Measurements from ENCODE around the gene TMEM252. TPM values are rescaled to one million over a fixed set of nuclear protein-coding genes. Genes with fewer than 3 reads are reported as not detected.

The TMEM252 gene
- total RNA-seq, 2 experiments from 2014 or later: not detected

DNA sequence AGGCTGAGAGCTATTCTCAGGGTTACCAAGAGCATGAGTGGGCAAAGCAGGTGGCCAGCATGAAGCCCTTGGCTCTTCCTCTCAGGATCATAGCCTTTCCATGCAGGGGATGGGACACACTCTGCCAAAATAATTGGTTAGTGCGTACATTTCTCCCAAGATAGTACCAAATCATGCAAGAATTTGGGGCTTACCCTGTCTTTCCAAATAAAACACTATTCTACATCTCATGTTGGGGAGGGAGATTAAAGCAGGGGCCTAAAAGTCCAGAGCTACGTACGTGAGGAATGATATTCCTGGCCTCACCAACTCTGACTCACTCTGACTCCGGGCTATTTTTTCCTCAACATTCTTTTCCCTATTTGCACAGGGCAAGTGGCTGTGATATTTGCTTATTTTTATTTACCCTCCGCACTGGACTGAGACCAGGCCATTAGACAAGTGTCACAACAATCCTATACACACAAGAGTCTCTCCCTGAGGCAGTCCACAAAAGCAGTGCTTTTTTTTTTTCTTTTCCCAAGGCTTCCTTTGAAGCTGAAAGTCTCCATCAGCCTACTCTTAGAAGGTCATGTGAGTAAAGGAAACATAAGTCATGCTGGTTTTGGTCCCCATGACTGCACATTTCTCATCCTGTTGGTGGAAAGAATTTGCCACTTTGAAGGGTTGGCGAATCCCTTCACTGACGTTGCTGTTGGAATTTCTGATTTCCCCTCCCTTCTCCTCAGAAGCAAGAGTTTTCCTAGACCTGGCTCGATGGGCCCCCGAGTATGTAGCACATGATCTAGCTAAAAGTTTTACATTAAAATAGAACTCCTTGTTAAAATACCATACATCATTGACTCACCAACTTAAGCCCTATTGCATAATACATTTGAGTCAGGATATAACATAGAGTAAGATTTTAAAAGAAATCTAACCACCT lies 40.0 kb downstream of the TMEM252 start:
- Histone ChIP-seq H3K27ac (ENCODE audit: low read depth, low read length, poor library complexity, severe bottlenecking) (no peak overlapping the region), H3K79me2 (ENCODE audit: insufficient read depth, low read depth, low read length) (no peaks in the 10 kb centered on the region), H3K9me2 (ENCODE audit: insufficient read depth, low read length) (no peaks in the 10 kb centered on the region), H3K36me3 (ENCODE audit: insufficient read depth, low read length) (no peaks in the 10 kb centered on the region), H3K4me1 (ENCODE audit: insufficient read depth, low read length, poor library complexity, severe bottlenecking) (no peaks in the 10 kb centered on the region), H2AFZ (ENCODE audit: low read length) (no peak overlapping the region), H3K4me3 (ENCODE audit: low read depth, low read length, poor library complexity, severe bottlenecking) (no peak overlapping the region), H4K20me1 (ENCODE audit: insufficient read depth, low read length) (no peaks in the 10 kb centered on the region), H3K4me2 (ENCODE audit: low read length) (no peak overlapping the region), H3K9me3 (ENCODE audit: low read length) (no peaks in the 10 kb centered on the region)
- CTCF ChIA-PET (ENCODE audit: unreplicated experiment): no interaction called here
- DNase-seq (ENCODE audit: low spot score): no peak
- no TSS peak for BruUV-seq (replicated peaks)
- POLR2A ChIA-PET: interaction anchor here (1.5 kb wide), 1 partner anchor 8 kb away, joined by 3 read pairs; no protein-coding TSS in a partner anchor
- TF ChIP-seq, protein P1, sequence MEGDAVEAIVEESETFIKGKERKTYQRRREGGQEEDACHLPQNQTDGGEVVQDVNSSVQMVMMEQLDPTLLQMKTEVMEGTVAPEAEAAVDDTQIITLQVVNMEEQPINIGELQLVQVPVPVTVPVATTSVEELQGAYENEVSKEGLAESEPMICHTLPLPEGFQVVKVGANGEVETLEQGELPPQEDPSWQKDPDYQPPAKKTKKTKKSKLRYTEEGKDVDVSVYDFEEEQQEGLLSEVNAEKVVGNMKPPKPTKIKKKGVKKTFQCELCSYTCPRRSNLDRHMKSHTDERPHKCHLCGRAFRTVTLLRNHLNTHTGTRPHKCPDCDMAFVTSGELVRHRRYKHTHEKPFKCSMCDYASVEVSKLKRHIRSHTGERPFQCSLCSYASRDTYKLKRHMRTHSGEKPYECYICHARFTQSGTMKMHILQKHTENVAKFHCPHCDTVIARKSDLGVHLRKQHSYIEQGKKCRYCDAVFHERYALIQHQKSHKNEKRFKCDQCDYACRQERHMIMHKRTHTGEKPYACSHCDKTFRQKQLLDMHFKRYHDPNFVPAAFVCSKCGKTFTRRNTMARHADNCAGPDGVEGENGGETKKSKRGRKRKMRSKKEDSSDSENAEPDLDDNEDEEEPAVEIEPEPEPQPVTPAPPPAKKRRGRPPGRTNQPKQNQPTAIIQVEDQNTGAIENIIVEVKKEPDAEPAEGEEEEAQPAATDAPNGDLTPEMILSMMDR (conservative IDR thresholded peaks at IDR 0.05; ENCODE audit: low read length): no peak
- TF ChIP-seq EZH2phosphoT487 (IDR thresholded peaks at IDR 0.05; ENCODE audit: borderline replicate concordance, low read depth, low read length): no peak
- intact Hi-C loops (cut with micrococcal nuclease; ENCODE audit: unreplicated experiment): loop anchor here (10.0 kb wide), 1 partner anchor 46 kb away; no protein-coding TSS in a partner anchor

DNA sequence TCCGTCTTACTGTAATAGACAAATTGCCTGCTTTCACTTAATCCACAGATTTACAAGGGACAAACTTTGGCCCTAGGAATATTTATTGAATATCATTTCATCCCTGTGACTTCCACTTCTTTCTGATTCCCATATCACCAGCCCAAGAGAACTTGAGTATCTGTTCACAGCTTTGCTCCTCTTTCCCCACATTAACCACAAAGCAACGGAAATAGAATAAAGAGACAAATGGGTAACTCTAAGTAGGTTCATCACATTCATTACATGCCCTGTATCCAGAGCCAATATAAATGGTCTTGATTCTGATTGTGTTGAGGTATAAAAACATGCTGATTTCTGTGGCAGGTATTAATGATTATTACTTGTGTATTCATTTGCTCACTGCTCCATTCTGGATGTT lies 41.9 kb downstream of the TMEM252 start:
- Histone ChIP-seq H3K4me2 (ENCODE audit: low read length) (no peak overlapping the region), H3K79me2 (ENCODE audit: insufficient read depth, low read depth, low read length) (no peaks in the 10 kb centered on the region), H4K20me1 (ENCODE audit: insufficient read depth, low read length) (no peaks in the 10 kb centered on the region), H3K4me1 (ENCODE audit: insufficient read depth, low read length, poor library complexity, severe bottlenecking) (no peaks in the 10 kb centered on the region), H3K36me3 (ENCODE audit: insufficient read depth, low read length) (no peaks in the 10 kb centered on the region), H2AFZ (ENCODE audit: low read length) (no peak overlapping the region), H3K9me3 (ENCODE audit: low read length) (no peaks in the 10 kb centered on the region), H3K9me2 (ENCODE audit: insufficient read depth, low read length) (no peaks in the 10 kb centered on the region), H3K4me3 (ENCODE audit: low read depth, low read length, poor library complexity, severe bottlenecking) (no peak overlapping the region), H3K27ac (ENCODE audit: low read depth, low read length, poor library complexity, severe bottlenecking) (no peak overlapping the region)
- CTCF ChIA-PET (ENCODE audit: unreplicated experiment): no interaction called here
- no peak for DNase-seq (ENCODE audit: low spot score)
- intact Hi-C loops (cut with micrococcal nuclease; ENCODE audit: unreplicated experiment): no loop called here
- POLR2A ChIA-PET: interaction anchor here (0.7 kb wide), 1 partner anchor 16 kb away, joined by 4 read pairs; no protein-coding TSS in a partner anchor
- no peak for TF ChIP-seq EZH2phosphoT487 (IDR thresholded peaks at IDR 0.05; ENCODE audit: borderline replicate concordance, low read depth, low read length)
- TF ChIP-seq, protein P1 (conservative IDR thresholded peaks at IDR 0.05; ENCODE audit: low read length): no peak
- no TSS peak for BruUV-seq (replicated peaks)

DNA sequence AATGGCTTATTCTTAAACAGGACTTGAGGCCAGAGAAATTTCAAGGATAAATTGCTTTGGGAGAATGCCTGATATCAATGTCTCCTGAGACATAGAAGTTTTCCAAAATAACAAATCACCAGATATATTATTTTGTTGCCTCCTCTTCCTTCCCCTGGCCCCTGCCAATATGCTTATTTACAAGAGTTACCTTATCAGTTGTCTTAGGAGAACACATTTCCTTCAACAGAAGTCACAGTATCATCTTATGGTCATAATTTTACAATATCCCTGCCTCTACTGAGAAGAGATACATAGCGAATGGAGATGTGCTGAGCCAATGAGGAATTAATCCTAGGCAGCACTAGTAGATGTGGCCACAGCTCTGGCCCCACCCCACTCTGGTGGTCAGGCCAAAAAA lies 43.1 kb downstream of the TMEM252 start:
- H4K20me1 ChIP-seq (ENCODE audit: insufficient read depth, low read length): no peaks in the 10 kb centered on the region
- CTCF ChIA-PET (ENCODE audit: unreplicated experiment): no interaction called here
- H2AFZ ChIP-seq (ENCODE audit: low read length): no peak overlapping the region
- no peaks in the 10 kb centered on the region for H3K9me2 ChIP-seq (ENCODE audit: insufficient read depth, low read length)
- no peaks in the 10 kb centered on the region for H3K36me3 ChIP-seq (ENCODE audit: insufficient read depth, low read length)
- BruUV-seq (replicated peaks): no TSS peak
- TF ChIP-seq EZH2phosphoT487 (IDR thresholded peaks at IDR 0.05; ENCODE audit: borderline replicate concordance, low read depth, low read length): no peak
- TF ChIP-seq, protein P1 (conservative IDR thresholded peaks at IDR 0.05; ENCODE audit: low read length): no peak
- POLR2A ChIA-PET: no interaction called here
- no peak overlapping the region for H3K4me2 ChIP-seq (ENCODE audit: low read length)
- intact Hi-C loops (cut with micrococcal nuclease; ENCODE audit: unreplicated experiment): no loop called here
- no peak for DNase-seq (ENCODE audit: low spot score)
- no peaks in the 10 kb centered on the region for H3K9me3 ChIP-seq (ENCODE audit: low read length)
- no peak overlapping the region for H3K27ac ChIP-seq (ENCODE audit: low read depth, low read length, poor library complexity, severe bottlenecking)
- no peaks in the 10 kb centered on the region for H3K4me1 ChIP-seq (ENCODE audit: insufficient read depth, low read length, poor library complexity, severe bottlenecking)
- no peaks in the 10 kb centered on the region for H3K79me2 ChIP-seq (ENCODE audit: insufficient read depth, low read depth, low read length)
- H3K4me3 ChIP-seq (ENCODE audit: low read depth, low read length, poor library complexity, severe bottlenecking): no peak overlapping the region
